Psoas muscle (tissue), 8 donors: ENCODE results near the gene MAMSTR. TPM values are rescaled to one million over a fixed set of nuclear protein-coding genes. Genes with fewer than 3 reads are reported as not detected.
"Not testable (repeated sequence)": the region's sequence is repeated elsewhere in the genome, so short reads cannot be mapped to it uniquely, and the experiment has no call there.

Experiments used
- ATAC-seq, 4 donors: fragments of 200-7000 bp; cut with Tn5 transposase; one replicate each; pipeline ENCODE4 v1.9.1; 2020; ENCODE audit warnings: moderate library complexity in 3 of 4, mild to moderate bottlenecking in 2 of 4
- DNase-seq, 2 donors: peaks; one replicate each; pipeline ENCODE4 v3.0.0-alpha.2; 2020
- H3K27ac ChIP-seq: fragments of 200-600 bp; one replicate; pipeline ENCODE4 v1.8.0; 2022
- H3K27me3 ChIP-seq, 3 donors: fragments of 200-600 bp in 1 of 3; one replicate each; pipeline versions ENCODE4 v1.6.1 to v1.8.0; 2013 to 2022; ENCODE audit warnings: low read length in 2 of 3, mild to moderate bottlenecking in 2 of 3, moderate library complexity in 1 of 3; ENCODE audit not compliant: insufficient read depth in 3 of 3
- H3K36me3 ChIP-seq, 2 donors: fragments of 200-600 bp in 1 of 2; one replicate each; pipeline versions ENCODE4 v1.6.1 to v1.8.0; 2013 to 2022; ENCODE audit warnings: low read depth in 1 of 2, mild to moderate bottlenecking in 1 of 2, moderate library complexity in 1 of 2; ENCODE audit not compliant: insufficient read depth in 1 of 2
- H3K4me1 ChIP-seq: fragments of 200-600 bp; one replicate; pipeline ENCODE4 v1.8.0; 2022
- H3K4me3 ChIP-seq: fragments of 200-600 bp; one replicate; pipeline ENCODE4 v1.8.0; 2022; ENCODE audit warnings: mild to moderate bottlenecking
- H3K9me3 ChIP-seq: fragments of 200-600 bp; one replicate; pipeline ENCODE4 v1.8.0; 2022
- WGBS, 3 donors: extraction: QIAGEN DNeasy Blood & Tissue Kit; methylation state at CpG; one replicate each; pipeline versions ENCODE4 v1.1.6 to v1.1.7; 2013; 5-methylcytosine and 5-hydroxymethylcytosine counted together
- intact Hi-C, 2 donors: fragments of 100-400 bp; cut with DNase I; formaldehyde crosslinking; loops; one replicate each; pipeline versions ENCODE4 v1.11.0 to v1.14.2; 2022
- polyA plus RNA-seq, 3 donors: library from polyadenylated mRNA; stranded (reverse); fragments of 200-250 nt; gene quantifications; one replicate each; pipeline ENCODE4 v1.2.3, GENCODE V29; 2013
- total RNA-seq, 4 donors: library from RNA; stranded (reverse); fragmentation: NEBNext Ultra II Directional in 2 of 4; extraction: Animal tissue kit (Norgen Biotek cat#: 25700) in 2 of 4; gene quantifications; one replicate each; pipeline versions ENCODE4 v1.2.1 to v1.2.4, GENCODE V29; 2021 to 2023
- TF ChIP-seq, protein P1 (sequence below): fragments of 200-600 bp; IDR thresholded peaks from one replicate; pipeline ENCODE4 v1.8.0; 2022; ENCODE audit warnings: antibody characterized with exemption
- donor health status: healthy with polysubstance abuse.
- donor health status: DM: no; HTN: no; CAD: no; lungs with moderate emphysema.
- donor health status: Bipolar disorder and iron deficiency.
- donor health status: healthy.
- donor health status: DM: yes; HTN: yes; CAD: no.
- donor health status: DM: no; HTN: no; CAD: no.
- donor health status: DM: no; HTN: no; CAD: no.
- donor health status: DM: yes; HTN: yes; CAD: no.

The MAMSTR gene
- total and polyA plus RNA-seq, 7 donors = 3.1 to 50.9 (median 10.5) TPM

GRCh38 chr19:48695743-48696352, 23.7 kb downstream of the MAMSTR start, which contains the start of gene FUT2:
Gene FUT2 (plus strand): TSS chr19:48695971. CDS start chr19:48702957, 6,986 bp downstream.
- Histone ChIP-seq H3K27ac (no peak within 1 kb of the TSS), H3K4me3 (peak within 1 kb of the TSS; percentile 45), H3K9me3 (no peaks in the 10 kb centered on the region), H3K27me3 (peaks cover 0 to 17% (median 5%) of the 10 kb centered on the region in 3 donors), H3K36me3 (no peaks in the 10 kb centered on the region), H3K4me1 (no peaks in the 10 kb centered on the region)
- ATAC-seq (peak in 1 of 4 donors; percentile 34), DNase-seq (no peak)
- WGBS, 3 donors = 48 to 54% (median 51%) methylated on average over 10 to 16 of the region's 16 CpGs
- intact Hi-C loops = no loop called here
- TF ChIP-seq, protein P1, sequence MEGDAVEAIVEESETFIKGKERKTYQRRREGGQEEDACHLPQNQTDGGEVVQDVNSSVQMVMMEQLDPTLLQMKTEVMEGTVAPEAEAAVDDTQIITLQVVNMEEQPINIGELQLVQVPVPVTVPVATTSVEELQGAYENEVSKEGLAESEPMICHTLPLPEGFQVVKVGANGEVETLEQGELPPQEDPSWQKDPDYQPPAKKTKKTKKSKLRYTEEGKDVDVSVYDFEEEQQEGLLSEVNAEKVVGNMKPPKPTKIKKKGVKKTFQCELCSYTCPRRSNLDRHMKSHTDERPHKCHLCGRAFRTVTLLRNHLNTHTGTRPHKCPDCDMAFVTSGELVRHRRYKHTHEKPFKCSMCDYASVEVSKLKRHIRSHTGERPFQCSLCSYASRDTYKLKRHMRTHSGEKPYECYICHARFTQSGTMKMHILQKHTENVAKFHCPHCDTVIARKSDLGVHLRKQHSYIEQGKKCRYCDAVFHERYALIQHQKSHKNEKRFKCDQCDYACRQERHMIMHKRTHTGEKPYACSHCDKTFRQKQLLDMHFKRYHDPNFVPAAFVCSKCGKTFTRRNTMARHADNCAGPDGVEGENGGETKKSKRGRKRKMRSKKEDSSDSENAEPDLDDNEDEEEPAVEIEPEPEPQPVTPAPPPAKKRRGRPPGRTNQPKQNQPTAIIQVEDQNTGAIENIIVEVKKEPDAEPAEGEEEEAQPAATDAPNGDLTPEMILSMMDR = no peak

DNA sequence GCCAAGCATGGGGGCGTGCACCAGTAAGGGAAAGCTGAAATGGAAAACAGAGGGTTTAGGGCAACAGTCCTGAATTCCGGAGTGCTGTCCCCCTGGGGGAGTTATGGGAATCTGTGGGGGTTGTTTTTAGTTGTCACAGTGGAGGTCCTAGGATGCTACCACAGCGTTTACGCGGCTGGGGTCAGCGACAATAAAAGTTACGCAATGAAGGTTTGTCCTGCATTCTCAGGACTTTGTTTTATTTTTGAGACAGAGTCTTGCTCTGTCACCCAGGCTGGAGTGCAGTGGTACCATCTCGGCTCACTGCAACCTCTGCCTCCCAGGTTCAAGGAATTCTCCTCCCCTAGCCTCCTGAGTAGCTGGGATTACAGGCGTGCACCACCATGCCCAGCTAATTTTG, 25.9 kb downstream of the MAMSTR start:
- WGBS, 3 donors = 82 to 89% (median 88%) methylated on average over 9 of the region's 9 CpGs
- H3K9me3 ChIP-seq, H3K36me3 ChIP-seq, ATAC-seq, DNase-seq, intact Hi-C loops, H3K4me1 ChIP-seq, H3K4me3 ChIP-seq, H3K27ac ChIP-seq: not testable (repeated sequence)
- peaks cover 0 to 17% (median 5%) of the 10 kb centered on the region in 3 donors for H3K27me3 ChIP-seq

DNA sequence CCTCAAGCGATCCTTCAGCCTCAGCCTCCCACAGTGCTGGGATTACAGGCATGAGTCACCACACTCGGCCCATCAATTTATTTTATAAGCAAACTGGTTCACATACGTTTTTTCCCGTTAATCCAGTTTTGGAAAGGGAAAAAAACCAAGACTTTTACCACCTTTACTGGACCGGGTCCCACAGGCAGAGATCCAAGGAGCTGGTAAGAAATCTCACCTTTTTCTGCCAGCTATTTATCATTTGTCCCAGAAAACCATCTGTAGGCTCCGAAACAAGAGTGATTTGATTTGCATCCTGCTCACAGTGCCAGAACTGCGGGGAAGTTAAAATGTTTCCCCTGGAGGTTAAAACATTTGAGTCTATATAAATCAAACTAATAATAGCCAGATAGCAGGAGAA, 30.1 kb downstream of the MAMSTR start:
- TF ChIP-seq, protein P1 = no peak
- ATAC-seq (no peak), DNase-seq (no peak)
- no peaks in the 10 kb centered on the region for H3K9me3 ChIP-seq
- H3K27me3 ChIP-seq = no peaks in the 10 kb centered on the region
- intact Hi-C loops = no loop called here
- no peak overlapping the region for H3K27ac ChIP-seq
- no peaks in the 10 kb centered on the region for H3K4me1 ChIP-seq
- H3K36me3 ChIP-seq = no peaks in the 10 kb centered on the region
- WGBS, 3 donors = 64 to 75% (median 68%) methylated on average over 7 of the region's 7 CpGs
- no peak overlapping the region for H3K4me3 ChIP-seq

DNA sequence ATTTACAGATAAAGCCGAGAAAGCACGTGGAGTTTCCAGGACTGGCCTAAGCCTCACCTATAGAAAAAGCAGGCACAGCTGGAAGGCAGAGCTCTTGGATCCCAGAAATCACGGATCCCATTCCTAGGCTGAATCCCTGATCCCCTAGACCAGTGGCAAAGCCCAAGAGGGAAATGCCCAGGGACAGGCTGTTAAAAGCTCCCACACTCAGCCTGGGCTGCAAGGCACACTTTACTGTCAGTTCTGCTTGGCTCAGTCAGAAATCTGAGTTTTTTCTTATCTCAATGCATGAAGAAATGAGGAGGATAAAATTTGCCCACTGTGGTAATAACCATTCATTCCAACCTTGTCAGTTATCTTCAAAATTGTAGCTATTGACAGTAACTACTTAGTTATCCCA, 31.7 kb downstream of the MAMSTR start:
- intact Hi-C loops = no loop called here
- DNase-seq (no peak), ATAC-seq (no peak)
- no peak overlapping the region for H3K4me3 ChIP-seq
- no peaks in the 10 kb centered on the region for H3K36me3 ChIP-seq
- no peaks in the 10 kb centered on the region for H3K27me3 ChIP-seq
- TF ChIP-seq, protein P1 = no peak
- H3K27ac ChIP-seq = no peak overlapping the region
- WGBS, 3 donors = 85 to 94% (median 86%) methylated on average over 3 of the region's 3 CpGs
- no peaks in the 10 kb centered on the region for H3K9me3 ChIP-seq
- no peaks in the 10 kb centered on the region for H3K4me1 ChIP-seq

GRCh38 chr19:48686637-48687036, 32.9 kb downstream of the MAMSTR start:
- WGBS, 3 donors = 93 to 96% (median 93%) methylated on average over 7 of the region's 7 CpGs

DNA sequence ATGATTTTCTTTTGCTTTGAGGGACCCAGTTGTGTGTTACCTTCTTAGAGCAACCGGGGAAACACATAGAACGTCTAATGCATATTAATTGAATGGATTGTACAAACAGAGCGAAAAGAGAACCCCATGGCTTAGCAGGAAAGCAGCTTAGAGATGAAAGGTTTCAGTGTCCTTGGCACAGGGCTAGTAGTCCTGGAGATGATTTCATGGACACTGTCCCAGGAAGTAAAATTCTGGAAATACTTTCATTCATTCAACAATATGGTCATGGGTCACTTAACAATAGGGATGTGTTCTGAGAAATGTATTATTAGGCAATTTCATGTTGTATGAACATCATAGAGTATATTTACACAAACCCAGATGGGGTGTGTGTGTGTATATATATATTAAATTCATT, 33.4 kb downstream of the MAMSTR start:
- H3K4me1 ChIP-seq = no peaks in the 10 kb centered on the region
- H3K9me3 ChIP-seq = no peaks in the 10 kb centered on the region
- WGBS, 3 donors = 71 to 77% (median 74%) methylated on average over 3 of the region's 3 CpGs
- TF ChIP-seq, protein P1 = no peak
- no peaks in the 10 kb centered on the region for H3K27me3 ChIP-seq
- no peak overlapping the region for H3K4me3 ChIP-seq
- ATAC-seq (no peak), DNase-seq (no peak)
- no peaks in the 10 kb centered on the region for H3K36me3 ChIP-seq
- intact Hi-C loops = no loop called here
- H3K27ac ChIP-seq = no peak overlapping the region

More at GRCh38 chr19:48686637-48687036, 32.9 kb downstream of the MAMSTR start:
- H3K4me3 ChIP-seq, H3K4me1 ChIP-seq, H3K36me3 ChIP-seq, H3K27me3 ChIP-seq, DNase-seq, H3K27ac ChIP-seq, H3K9me3 ChIP-seq, intact Hi-C loops, ATAC-seq: not testable (repeated sequence)
